Bronchial epithelial cell (primary cell): ENCODE data around the gene RAB27B. TPM values are rescaled to one million over a fixed set of nuclear protein-coding genes. Genes with fewer than 3 reads are reported as not detected.

Source experiments
- DNase-seq: peaks from one replicate; pipeline ENCODE4 v3.0.0-alpha.2; 2010; ENCODE audit warnings: low read depth
- FAIRE-seq: peaks from 2 replicates; lab custom pipeline; 2011; peaks lifted over from hg19 to GRCh38; lab: Jason Lieb, UNC
- H3K27me3 ChIP-seq: 2 replicates; pipeline ENCODE4 v1.5.1; 2011; ENCODE audit warnings: low read length; ENCODE audit not compliant: control insufficient read depth, insufficient read depth
- H3K36me3 ChIP-seq: 2 replicates; pipeline ENCODE4 v1.5.1; 2011; ENCODE audit warnings: low read length; ENCODE audit not compliant: control insufficient read depth, insufficient read depth
- H3K4me3 ChIP-seq: 2 replicates; pipeline ENCODE4 v1.5.1; 2011; ENCODE audit warnings: mild to moderate bottlenecking, low read depth, low read length, control low read depth
- total RNA-seq: library from RNA; depleted of rRNA; stranded (reverse); fragments of >200 nt; gene quantifications from 2 replicates; pipeline ENCODE4 v1.2.1, GENCODE V29; 2014
- TF ChIP-seq, protein P1 (sequence below): IDR thresholded peaks from 2 replicates; pipeline ENCODE4 v1.5.1; 2011; ENCODE audit warnings: mild to moderate bottlenecking, moderate library complexity, low read length, control low read depth, inconsistent platforms; ENCODE audit not compliant: insufficient read depth, severe bottlenecking

Gene RAB27B
- total RNA-seq, 1 donor from 2014 or later = 72.7 TPM

DNA sequence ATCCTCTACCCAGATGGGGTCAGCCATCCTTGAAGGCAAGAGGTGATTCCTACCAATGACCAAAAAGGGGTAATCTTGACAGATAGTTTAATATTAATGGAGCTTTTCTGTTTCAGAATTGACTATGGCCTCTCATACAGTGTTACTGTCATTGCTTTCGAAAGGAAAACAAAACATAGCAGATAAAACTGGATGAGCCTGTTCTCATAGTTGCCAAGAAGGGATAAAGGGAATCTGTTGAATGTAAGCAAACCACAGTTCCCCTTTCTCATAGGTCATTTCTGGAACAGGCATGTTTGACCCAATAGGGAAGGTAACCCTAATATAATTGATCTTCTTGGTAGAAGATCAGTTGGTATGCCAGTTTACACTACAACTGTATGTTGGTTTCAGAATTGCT is 1.6 kb downstream of the RAB27B start:
- FAIRE-seq = no peak
- Histone ChIP-seq H3K27me3 (no peaks in the 10 kb centered on the region), H3K4me3 (peak overlapping the region; percentile 65), H3K36me3 (no peaks in the 10 kb centered on the region)
- peak; percentile 78 for DNase-seq
- TF ChIP-seq, protein P1, sequence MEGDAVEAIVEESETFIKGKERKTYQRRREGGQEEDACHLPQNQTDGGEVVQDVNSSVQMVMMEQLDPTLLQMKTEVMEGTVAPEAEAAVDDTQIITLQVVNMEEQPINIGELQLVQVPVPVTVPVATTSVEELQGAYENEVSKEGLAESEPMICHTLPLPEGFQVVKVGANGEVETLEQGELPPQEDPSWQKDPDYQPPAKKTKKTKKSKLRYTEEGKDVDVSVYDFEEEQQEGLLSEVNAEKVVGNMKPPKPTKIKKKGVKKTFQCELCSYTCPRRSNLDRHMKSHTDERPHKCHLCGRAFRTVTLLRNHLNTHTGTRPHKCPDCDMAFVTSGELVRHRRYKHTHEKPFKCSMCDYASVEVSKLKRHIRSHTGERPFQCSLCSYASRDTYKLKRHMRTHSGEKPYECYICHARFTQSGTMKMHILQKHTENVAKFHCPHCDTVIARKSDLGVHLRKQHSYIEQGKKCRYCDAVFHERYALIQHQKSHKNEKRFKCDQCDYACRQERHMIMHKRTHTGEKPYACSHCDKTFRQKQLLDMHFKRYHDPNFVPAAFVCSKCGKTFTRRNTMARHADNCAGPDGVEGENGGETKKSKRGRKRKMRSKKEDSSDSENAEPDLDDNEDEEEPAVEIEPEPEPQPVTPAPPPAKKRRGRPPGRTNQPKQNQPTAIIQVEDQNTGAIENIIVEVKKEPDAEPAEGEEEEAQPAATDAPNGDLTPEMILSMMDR = no peak

DNA sequence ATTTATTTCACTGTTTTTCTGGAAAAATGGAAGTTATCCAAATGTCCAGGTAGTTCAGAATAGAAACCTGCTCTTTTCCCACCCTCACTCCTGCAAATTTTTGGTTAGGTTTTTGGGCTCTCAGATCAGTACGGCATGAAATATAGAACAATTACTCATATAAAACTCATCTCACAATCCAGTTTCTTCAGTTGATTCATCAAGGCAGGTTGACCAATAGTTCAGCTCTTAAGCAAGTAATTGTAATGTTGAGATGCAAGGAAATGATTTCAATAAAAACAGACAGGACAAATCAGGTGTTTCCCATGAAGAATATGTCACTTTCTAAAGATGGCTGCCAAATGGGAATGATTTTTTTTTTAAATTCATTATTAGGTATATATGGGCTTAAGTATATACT is 2.0 kb downstream of the RAB27B start:
- TF ChIP-seq, protein P1 = no peak
- no peaks in the 10 kb centered on the region for H3K27me3 ChIP-seq
- peak; percentile 91 for DNase-seq
- peak overlapping the region; percentile 65 for H3K4me3 ChIP-seq
- no peaks in the 10 kb centered on the region for H3K36me3 ChIP-seq
- no peak for FAIRE-seq

DNA sequence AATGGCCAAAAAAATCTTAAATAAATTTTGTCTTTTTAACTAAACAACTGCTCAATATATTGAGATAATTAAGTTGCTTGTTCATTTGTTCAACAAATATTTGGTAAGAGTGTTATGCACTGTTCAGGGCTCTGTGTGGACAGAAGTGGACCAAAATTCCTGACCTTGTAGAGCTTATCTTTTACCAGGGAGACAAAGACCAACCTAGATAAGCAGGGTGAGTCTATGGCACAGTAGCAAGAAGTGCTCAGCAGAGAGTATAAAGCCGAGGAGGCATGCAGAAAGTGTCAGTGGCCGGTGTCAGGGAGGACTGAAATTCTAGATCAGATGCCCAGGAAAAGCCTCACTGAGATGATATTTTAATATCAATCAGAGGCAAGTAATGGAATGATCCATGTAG is 2.6 kb downstream of the RAB27B start:
- Histone ChIP-seq H3K27me3 (no peaks in the 10 kb centered on the region), H3K4me3 (no peak overlapping the region), H3K36me3 (no peaks in the 10 kb centered on the region)
- DNase-seq = no peak
- TF ChIP-seq, protein P1 = no peak
- no peak for FAIRE-seq

DNA sequence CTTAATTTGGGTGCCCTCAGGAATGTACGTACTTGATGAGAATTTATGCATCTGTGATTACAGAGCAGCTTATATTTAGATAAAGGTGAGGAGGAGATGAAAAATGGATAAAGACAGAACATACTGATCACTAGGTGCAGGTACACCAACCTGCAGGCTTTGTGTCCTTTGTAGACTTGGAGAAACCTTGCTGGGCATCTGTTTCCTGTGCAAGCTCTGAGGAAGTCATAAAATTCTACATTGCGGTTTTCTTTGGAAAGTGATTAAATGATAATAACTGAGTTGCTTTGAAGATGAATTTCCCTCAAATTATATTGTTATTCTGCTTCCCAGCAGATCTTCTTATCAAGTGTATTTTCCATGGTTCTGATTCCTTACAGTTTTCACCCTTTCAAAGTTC is 7.7 kb downstream of the RAB27B start:
- TF ChIP-seq, protein P1 = no peak
- no peak overlapping the region for H3K4me3 ChIP-seq
- no peaks in the 10 kb centered on the region for H3K27me3 ChIP-seq
- DNase-seq (no peak), FAIRE-seq (no peak)
- no peaks in the 10 kb centered on the region for H3K36me3 ChIP-seq

DNA sequence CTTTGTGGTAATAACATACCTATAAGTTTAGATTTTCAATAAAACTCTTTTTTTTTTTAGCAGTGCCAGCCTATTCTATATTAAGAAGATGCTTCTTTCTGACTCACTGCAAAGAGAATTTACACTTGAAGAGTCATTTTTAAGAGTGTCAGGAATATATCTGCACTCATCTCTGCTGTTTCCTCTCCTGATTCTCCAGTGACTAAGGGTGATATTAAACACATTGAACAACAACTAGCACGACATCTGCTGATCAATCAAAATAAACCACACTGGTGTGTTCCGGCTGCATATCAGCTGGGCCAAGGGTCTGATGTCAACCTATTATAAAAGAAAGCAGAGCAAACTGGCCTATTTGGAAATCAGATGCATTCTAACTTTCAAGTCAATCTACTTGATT is 15.0 kb downstream of the RAB27B start:
- Histone ChIP-seq H3K36me3 (no peaks in the 10 kb centered on the region), H3K27me3 (no peaks in the 10 kb centered on the region), H3K4me3 (no peak overlapping the region)
- TF ChIP-seq, protein P1 = no peak
- FAIRE-seq (no peak), DNase-seq (no peak)

DNA sequence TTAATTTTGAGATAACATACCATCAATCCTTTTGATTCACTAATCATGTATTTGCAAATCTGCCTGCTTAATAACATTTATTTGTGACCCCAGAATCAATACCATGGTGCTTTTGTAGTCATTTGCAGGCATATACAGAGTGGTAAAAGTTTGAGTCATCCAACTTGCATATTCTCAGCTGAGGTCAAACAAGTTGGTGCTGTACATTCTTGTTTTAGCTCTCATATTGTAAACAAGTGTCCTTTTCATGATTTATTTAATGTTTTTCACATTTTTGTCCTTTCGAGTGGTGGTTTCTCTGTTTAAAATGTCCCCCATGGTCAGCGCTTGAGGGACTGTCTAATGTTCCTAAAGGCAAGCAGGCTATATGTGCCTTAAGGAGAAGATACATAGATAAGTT is 17.5 kb downstream of the RAB27B start:
- TF ChIP-seq, protein P1 = no peak
- peak; percentile 55 for DNase-seq
- peaks cover 2% of the 10 kb centered on the region for H3K36me3 ChIP-seq
- H3K4me3 ChIP-seq = no peak overlapping the region
- H3K27me3 ChIP-seq = no peaks in the 10 kb centered on the region
- FAIRE-seq = no peak
